ENCODE data around the gene MXRA7. TPM values are rescaled to one million over a fixed set of nuclear protein-coding genes. Genes with fewer than 3 reads are reported as not detected.

The MXRA7 gene
- polyA plus RNA-seq, 1 of the 3 experiments (the other 2 are of a cell fraction), result 154 TPM

GRCh38 chr17:76744747-76745146 lies 34.0 kb upstream of the MXRA7 start (continued):
- TF ChIP-seq, protein P1, sequence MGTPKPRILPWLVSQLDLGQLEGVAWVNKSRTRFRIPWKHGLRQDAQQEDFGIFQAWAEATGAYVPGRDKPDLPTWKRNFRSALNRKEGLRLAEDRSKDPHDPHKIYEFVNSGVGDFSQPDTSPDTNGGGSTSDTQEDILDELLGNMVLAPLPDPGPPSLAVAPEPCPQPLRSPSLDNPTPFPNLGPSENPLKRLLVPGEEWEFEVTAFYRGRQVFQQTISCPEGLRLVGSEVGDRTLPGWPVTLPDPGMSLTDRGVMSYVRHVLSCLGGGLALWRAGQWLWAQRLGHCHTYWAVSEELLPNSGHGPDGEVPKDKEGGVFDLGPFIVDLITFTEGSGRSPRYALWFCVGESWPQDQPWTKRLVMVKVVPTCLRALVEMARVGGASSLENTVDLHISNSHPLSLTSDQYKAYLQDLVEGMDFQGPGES (IDR thresholded peaks at IDR 0.05; ENCODE audit: low read depth, low read length), result no peak
- TF ChIP-seq, protein P2, sequence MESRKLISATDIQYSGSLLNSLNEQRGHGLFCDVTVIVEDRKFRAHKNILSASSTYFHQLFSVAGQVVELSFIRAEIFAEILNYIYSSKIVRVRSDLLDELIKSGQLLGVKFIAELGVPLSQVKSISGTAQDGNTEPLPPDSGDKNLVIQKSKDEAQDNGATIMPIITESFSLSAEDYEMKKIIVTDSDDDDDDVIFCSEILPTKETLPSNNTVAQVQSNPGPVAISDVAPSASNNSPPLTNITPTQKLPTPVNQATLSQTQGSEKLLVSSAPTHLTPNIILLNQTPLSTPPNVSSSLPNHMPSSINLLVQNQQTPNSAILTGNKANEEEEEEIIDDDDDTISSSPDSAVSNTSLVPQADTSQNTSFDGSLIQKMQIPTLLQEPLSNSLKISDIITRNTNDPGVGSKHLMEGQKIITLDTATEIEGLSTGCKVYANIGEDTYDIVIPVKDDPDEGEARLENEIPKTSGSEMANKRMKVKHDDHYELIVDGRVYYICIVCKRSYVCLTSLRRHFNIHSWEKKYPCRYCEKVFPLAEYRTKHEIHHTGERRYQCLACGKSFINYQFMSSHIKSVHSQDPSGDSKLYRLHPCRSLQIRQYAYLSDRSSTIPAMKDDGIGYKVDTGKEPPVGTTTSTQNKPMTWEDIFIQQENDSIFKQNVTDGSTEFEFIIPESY (IDR thresholded peaks at IDR 0.05; ENCODE audit: borderline replicate concordance, low read depth), result no peak
- TF ChIP-seq, protein P3, sequence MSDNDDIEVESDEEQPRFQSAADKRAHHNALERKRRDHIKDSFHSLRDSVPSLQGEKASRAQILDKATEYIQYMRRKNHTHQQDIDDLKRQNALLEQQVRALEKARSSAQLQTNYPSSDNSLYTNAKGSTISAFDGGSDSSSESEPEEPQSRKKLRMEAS (IDR thresholded peaks at IDR 0.05; ENCODE audit: low read depth), result no peak
- TF ChIP-seq RCOR1 (IDR thresholded peaks at IDR 0.05; ENCODE audit: low read length) (no peak), GATA2 (CRISPR knock-in tag; IDR thresholded peaks at IDR 0.05) (no peak)

DNA sequence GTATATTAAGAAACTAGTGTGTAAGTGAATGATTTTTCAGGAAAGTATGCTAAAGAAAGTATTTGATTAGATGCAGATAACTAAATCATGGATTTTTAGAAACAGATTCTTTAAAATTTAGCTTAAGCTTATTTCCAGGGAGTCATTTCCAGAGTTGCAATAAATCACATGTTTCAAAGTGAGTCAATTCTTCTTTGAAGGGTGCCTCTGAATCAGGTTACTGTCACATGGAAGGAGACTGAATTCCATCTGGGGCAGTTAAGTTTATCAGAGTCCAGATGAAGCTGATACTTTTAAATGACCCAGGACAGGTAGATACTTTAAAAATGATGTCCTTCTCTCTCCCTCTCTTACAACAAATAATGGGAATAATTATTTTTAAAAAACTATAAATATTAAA lies 32.2 kb upstream of the MXRA7 start:
- H3K36me3 ChIP-seq (replicated peaks in 1 of 2; ENCODE audit: control insufficient read depth in 1 of 2, insufficient read depth in 2 of 2, low read length in 1 of 2), result peaks cover 38 to 49% of the 10 kb centered on the region in 2 experiments
- H3K4me2 ChIP-seq, result no peak overlapping the region
- ChIA-PET POLR2A (no interaction called here), CTCF (interaction anchor here (0.6 to 1.7 kb wide), 4 partner anchors 26 to 184 kb away, joined by 3 to 5 read pairs (median 4); partner anchors contain the start of gene MGAT5B)
- H4K20me1 ChIP-seq (ENCODE audit: insufficient read depth), result no peaks in the 10 kb centered on the region
- H3K9me2 ChIP-seq, result no peaks in the 10 kb centered on the region
- no peaks in the 10 kb centered on the region for H3K27me3 ChIP-seq (ENCODE audit: insufficient read depth)
- no peak for DNase-seq
- H3K4me3 ChIP-seq (ENCODE audit: low read depth in 2 of 2, low read length in 1 of 2), result no peak overlapping the region
- H3F3A ChIP-seq (replicated peaks; ENCODE audit: insufficient read depth), result peaks cover 17% of the 10 kb centered on the region
- peak overlapping the region in 1 of 2 experiments; percentile 23; a peak in 1 of 4 replicates for H3K27ac ChIP-seq (ENCODE audit: low read depth in 2 of 2, low read length in 1 of 2)
- no peak overlapping the region for H3K9ac ChIP-seq
- no peaks in the 10 kb centered on the region for H3K9me3 ChIP-seq
- H2AFZ ChIP-seq (ENCODE audit: low read depth), result no peak overlapping the region
- peaks cover 11 to 14% of the 10 kb centered on the region in 2 experiments; a peak in 3 of 4 replicates for H3K4me1 ChIP-seq (ENCODE audit: control insufficient read depth in 1 of 2, insufficient read depth in 2 of 2, low read depth in 1 of 2, low read length in 1 of 2)
- peaks cover 34% of the 10 kb centered on the region for H3K79me2 ChIP-seq (ENCODE audit: insufficient read depth)
- TF ChIP-seq, protein P2 (IDR thresholded peaks at IDR 0.05; ENCODE audit: borderline replicate concordance, low read depth), result no peak
- no peak for TF ChIP-seq FOXM1 (IDR thresholded peaks at IDR 0.05; ENCODE audit: low read depth)
- TF ChIP-seq, protein P4, sequence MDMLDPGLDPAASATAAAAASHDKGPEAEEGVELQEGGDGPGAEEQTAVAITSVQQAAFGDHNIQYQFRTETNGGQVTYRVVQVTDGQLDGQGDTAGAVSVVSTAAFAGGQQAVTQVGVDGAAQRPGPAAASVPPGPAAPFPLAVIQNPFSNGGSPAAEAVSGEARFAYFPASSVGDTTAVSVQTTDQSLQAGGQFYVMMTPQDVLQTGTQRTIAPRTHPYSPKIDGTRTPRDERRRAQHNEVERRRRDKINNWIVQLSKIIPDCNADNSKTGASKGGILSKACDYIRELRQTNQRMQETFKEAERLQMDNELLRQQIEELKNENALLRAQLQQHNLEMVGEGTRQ (IDR thresholded peaks at IDR 0.05; ENCODE audit: borderline replicate concordance, low read depth, low read length), result no peak
- TF ChIP-seq FOXJ3 (CRISPR knock-in tag; IDR thresholded peaks at IDR 0.05), result no peak
- TF ChIP-seq TAF1 (IDR thresholded peaks at IDR 0.05; ENCODE audit: borderline replicate concordance, low read depth, low read length), result no peak
- TF ChIP-seq, protein P5, sequence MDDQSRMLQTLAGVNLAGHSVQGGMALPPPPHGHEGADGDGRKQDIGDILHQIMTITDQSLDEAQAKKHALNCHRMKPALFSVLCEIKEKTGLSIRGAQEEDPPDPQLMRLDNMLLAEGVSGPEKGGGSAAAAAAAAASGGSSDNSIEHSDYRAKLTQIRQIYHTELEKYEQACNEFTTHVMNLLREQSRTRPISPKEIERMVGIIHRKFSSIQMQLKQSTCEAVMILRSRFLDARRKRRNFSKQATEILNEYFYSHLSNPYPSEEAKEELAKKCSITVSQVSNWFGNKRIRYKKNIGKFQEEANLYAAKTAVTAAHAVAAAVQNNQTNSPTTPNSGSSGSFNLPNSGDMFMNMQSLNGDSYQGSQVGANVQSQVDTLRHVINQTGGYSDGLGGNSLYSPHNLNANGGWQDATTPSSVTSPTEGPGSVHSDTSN (IDR thresholded peaks at IDR 0.05), result peak; percentile 86
- TF ChIP-seq MEF2A (IDR thresholded peaks at IDR 0.05; ENCODE audit: borderline replicate concordance, low read depth), result no peak
- TF ChIP-seq POLR2AphosphoS5 (IDR thresholded peaks at IDR 0.05; ENCODE audit: low read depth, low read length), result no peak; the same call in 1 of the 2 replicates
- no peak for TF ChIP-seq NRF1 (IDR thresholded peaks at IDR 0.05; ENCODE audit: low read depth, low read length)
- no peak for TF ChIP-seq RXRA (IDR thresholded peaks at IDR 0.05; ENCODE audit: borderline replicate concordance, low read depth)
- no peak for TF ChIP-seq CHD2 (IDR thresholded peaks at IDR 0.05; ENCODE audit: low read length, partially characterized antibody)
- no peak for TF ChIP-seq GATA2 (CRISPR knock-in tag; IDR thresholded peaks at IDR 0.05)
- no peak for TF ChIP-seq RCOR1 (IDR thresholded peaks at IDR 0.05; ENCODE audit: low read length)
- peak in 1 of 2 experiments; percentile 20; a peak in 1 of 4 replicates for TF ChIP-seq EP300 (IDR thresholded peaks at IDR 0.05; ENCODE audit: borderline replicate concordance in 1 of 2, low read depth in 1 of 2, low read length in 1 of 2)
- TF ChIP-seq, protein P6, sequence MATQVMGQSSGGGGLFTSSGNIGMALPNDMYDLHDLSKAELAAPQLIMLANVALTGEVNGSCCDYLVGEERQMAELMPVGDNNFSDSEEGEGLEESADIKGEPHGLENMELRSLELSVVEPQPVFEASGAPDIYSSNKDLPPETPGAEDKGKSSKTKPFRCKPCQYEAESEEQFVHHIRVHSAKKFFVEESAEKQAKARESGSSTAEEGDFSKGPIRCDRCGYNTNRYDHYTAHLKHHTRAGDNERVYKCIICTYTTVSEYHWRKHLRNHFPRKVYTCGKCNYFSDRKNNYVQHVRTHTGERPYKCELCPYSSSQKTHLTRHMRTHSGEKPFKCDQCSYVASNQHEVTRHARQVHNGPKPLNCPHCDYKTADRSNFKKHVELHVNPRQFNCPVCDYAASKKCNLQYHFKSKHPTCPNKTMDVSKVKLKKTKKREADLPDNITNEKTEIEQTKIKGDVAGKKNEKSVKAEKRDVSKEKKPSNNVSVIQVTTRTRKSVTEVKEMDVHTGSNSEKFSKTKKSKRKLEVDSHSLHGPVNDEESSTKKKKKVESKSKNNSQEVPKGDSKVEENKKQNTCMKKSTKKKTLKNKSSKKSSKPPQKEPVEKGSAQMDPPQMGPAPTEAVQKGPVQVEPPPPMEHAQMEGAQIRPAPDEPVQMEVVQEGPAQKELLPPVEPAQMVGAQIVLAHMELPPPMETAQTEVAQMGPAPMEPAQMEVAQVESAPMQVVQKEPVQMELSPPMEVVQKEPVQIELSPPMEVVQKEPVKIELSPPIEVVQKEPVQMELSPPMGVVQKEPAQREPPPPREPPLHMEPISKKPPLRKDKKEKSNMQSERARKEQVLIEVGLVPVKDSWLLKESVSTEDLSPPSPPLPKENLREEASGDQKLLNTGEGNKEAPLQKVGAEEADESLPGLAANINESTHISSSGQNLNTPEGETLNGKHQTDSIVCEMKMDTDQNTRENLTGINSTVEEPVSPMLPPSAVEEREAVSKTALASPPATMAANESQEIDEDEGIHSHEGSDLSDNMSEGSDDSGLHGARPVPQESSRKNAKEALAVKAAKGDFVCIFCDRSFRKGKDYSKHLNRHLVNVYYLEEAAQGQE (IDR thresholded peaks at IDR 0.05; ENCODE audit: low read depth, low read length), result no peak
- 0 out of 2 replicates have a peak, but pooled peaks have one; percentile 37 for TF ChIP-seq FOSL2 (IDR thresholded peaks at IDR 0.05; ENCODE audit: borderline replicate concordance, low read depth)
- no peak for TF ChIP-seq NFIC (IDR thresholded peaks at IDR 0.05; ENCODE audit: borderline replicate concordance)

Data from SK-N-SH (cell line).